GM13977 (cell line): Measurements from ENCODE around the gene DHRS12.

Experiments
- DNase-seq: peaks from one replicate; pipeline ENCODE4 v3.0.0; 2012; ENCODE audit warnings: low spot score
- in situ Hi-C: fragments of 300-500 bp; cut with MboI; formaldehyde crosslinking; loops from one replicate; pipeline ENCODE4 v1.12.0; 2022; ENCODE audit warnings: low sequenced_read_pairs, low pct_unique_long_range_greater_than_20kb, mixed read lengths, inconsistent platforms; ENCODE audit not compliant: unreplicated experiment
- TF ChIP-seq, protein P1 (sequence below): IDR thresholded peaks from 2 replicates; pipeline ENCODE4 v1.5.1; 2012; ENCODE audit warnings: mild to moderate bottlenecking, control low read depth; ENCODE audit not compliant: insufficient read depth; ENCODE audit errors: extremely low read depth, missing control alignments

DHRS12 gene

GRCh38 chr13:51811920-51812451 is 8.0 kb upstream of the DHRS12 start:
- in situ Hi-C loops, result loop anchor here (25.0 kb wide), 2 partner anchors 325 to 675 kb away; partner anchors contain the start of gene NEK5
- TF ChIP-seq, protein P1, sequence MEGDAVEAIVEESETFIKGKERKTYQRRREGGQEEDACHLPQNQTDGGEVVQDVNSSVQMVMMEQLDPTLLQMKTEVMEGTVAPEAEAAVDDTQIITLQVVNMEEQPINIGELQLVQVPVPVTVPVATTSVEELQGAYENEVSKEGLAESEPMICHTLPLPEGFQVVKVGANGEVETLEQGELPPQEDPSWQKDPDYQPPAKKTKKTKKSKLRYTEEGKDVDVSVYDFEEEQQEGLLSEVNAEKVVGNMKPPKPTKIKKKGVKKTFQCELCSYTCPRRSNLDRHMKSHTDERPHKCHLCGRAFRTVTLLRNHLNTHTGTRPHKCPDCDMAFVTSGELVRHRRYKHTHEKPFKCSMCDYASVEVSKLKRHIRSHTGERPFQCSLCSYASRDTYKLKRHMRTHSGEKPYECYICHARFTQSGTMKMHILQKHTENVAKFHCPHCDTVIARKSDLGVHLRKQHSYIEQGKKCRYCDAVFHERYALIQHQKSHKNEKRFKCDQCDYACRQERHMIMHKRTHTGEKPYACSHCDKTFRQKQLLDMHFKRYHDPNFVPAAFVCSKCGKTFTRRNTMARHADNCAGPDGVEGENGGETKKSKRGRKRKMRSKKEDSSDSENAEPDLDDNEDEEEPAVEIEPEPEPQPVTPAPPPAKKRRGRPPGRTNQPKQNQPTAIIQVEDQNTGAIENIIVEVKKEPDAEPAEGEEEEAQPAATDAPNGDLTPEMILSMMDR, result no peak
- no peak for DNase-seq

GRCh38 chr13:51811046-51811445 is 7.1 kb upstream of the DHRS12 start:
- in situ Hi-C loops, result loop anchor here (25.0 kb wide), 2 partner anchors 326 to 674 kb away; partner anchors contain the start of gene NEK5
- no peak for DNase-seq
- TF ChIP-seq, protein P1, result no peak

- DNase-seq, result no peak
- TF ChIP-seq, protein P1, result no peak
- in situ Hi-C loops, result loop anchor here (10.0 to 25.0 kb wide), 3 partner anchors 328 to 672 kb away; partner anchors contain the start of gene NEK5
Measured at GRCh38 chr13:51808811-51809210, 4.8 kb upstream of the DHRS12 start.

GRCh38 chr13:51807041-51807440 is 3.1 kb upstream of the DHRS12 start:
- no peak for DNase-seq
- TF ChIP-seq, protein P1, result no peak
- in situ Hi-C loops, result loop anchor here (10.0 to 25.0 kb wide), 3 partner anchors 330 to 670 kb away; partner anchors contain the start of gene NEK5

GRCh38 chr13:51806566-51806965 is 2.6 kb upstream of the DHRS12 start:
- in situ Hi-C loops, result loop anchor here (10.0 to 25.0 kb wide), 3 partner anchors 331 to 669 kb away; partner anchors contain the start of gene NEK5
- TF ChIP-seq, protein P1, result no peak
- DNase-seq, result no peak

GRCh38 chr13:51805925-51806324 is 2.0 kb upstream of the DHRS12 start:
- no peak for DNase-seq
- in situ Hi-C loops, result loop anchor here (10.0 to 25.0 kb wide), 3 partner anchors 331 to 669 kb away; partner anchors contain the start of gene NEK5
- TF ChIP-seq, protein P1, result no peak
